ENCODE measurements around the gene DIP2A. TPM values are rescaled to one million over a fixed set of nuclear protein-coding genes. Genes with fewer than 3 reads are reported as not detected.

Gene DIP2A
- polyA plus RNA-seq, 1 donor (not counting 4 experiments of a cell fraction or from before 2014, with no cell fraction given) = 41.6 TPM

GRCh38 chr21:46605767-46606426, 147.2 kb downstream of the DIP2A start:
- Histone ChIP-seq H3K9ac (ENCODE audit: control insufficient read depth, extremely low read depth, insufficient read depth, low read length) (no peak overlapping the region), H3K27ac (ENCODE audit: control insufficient read depth, insufficient read depth, low read length) (no peak overlapping the region), H4K20me1 (ENCODE audit: control insufficient read depth, extremely low read depth, insufficient read depth, low read length) (no peaks in the 10 kb centered on the region), H3K27me3 (ENCODE audit: control insufficient read depth, extremely low read depth, insufficient read depth, low read length) (peaks cover 23% of the 10 kb centered on the region), H2AFZ (ENCODE audit: control insufficient read depth, low read length) (no peak overlapping the region), H3K36me3 (ENCODE audit: control insufficient read depth in 2 of 2, extremely low read depth in 1 of 2, insufficient read depth in 2 of 2, low read length in 2 of 2) (no peaks in the 10 kb centered on the region), H3K4me1 (ENCODE audit: control insufficient read depth, extremely low read depth, insufficient read depth, low read length) (no peaks in the 10 kb centered on the region), H3K79me2 (ENCODE audit: control insufficient read depth, insufficient read depth, low read length) (no peaks in the 10 kb centered on the region), H3K4me2 (ENCODE audit: control insufficient read depth, extremely low read depth, insufficient read depth, low read depth, low read length) (no peak overlapping the region), H3K4me3 (ENCODE audit: control insufficient read depth in 2 of 3, extremely low read depth in 1 of 3, insufficient read depth in 2 of 3, low read depth in 1 of 3, low read length in 3 of 3) (no peak overlapping the region), H3K9me1 (ENCODE audit: control insufficient read depth, extremely low read depth, insufficient read depth, low read length) (no peaks in the 10 kb centered on the region), H3K9me3 (ENCODE audit: control insufficient read depth, low read depth, low read length) (no peaks in the 10 kb centered on the region)
- DNase-seq (ENCODE audit: low read depth, low spot score) (no peak), FAIRE-seq (no peak)
- dilution Hi-C loops (cut with MboI; ENCODE audit: extremely low pct_ligation_motif_present, low sequenced_read_pairs) = no loop called here
- TF ChIP-seq EZH2 (IDR thresholded peaks at IDR 0.05; ENCODE audit: low read length) (no peak), CTCF (optimal IDR thresholded peaks at IDR 0.05 in 1 of 3, IDR thresholded peaks at IDR 0.05 in 1 of 3, conservative IDR thresholded peaks at IDR 0.05 in 1 of 3; ENCODE audit: extremely low read depth in 1 of 3, insufficient read depth in 2 of 3, low read length in 3 of 3) (no peak)

- H3K4me1 ChIP-seq (ENCODE audit: control insufficient read depth, extremely low read depth, insufficient read depth, low read length) = no peaks in the 10 kb centered on the region
- dilution Hi-C loops (cut with MboI; ENCODE audit: extremely low pct_ligation_motif_present, low sequenced_read_pairs) = no loop called here
- FAIRE-seq = no peak
- no peak overlapping the region for H3K27ac ChIP-seq (ENCODE audit: control insufficient read depth, insufficient read depth, low read length)
- H3K9me1 ChIP-seq (ENCODE audit: control insufficient read depth, extremely low read depth, insufficient read depth, low read length) = no peaks in the 10 kb centered on the region
- no peak for DNase-seq (ENCODE audit: low read depth, low spot score)
- no peak for TF ChIP-seq CTCF (optimal IDR thresholded peaks at IDR 0.05 in 1 of 3, IDR thresholded peaks at IDR 0.05 in 1 of 3, conservative IDR thresholded peaks at IDR 0.05 in 1 of 3; ENCODE audit: extremely low read depth in 1 of 3, insufficient read depth in 2 of 3, low read length in 3 of 3)
- TF ChIP-seq EZH2 (IDR thresholded peaks at IDR 0.05; ENCODE audit: low read length) = no peak
- no peaks in the 10 kb centered on the region for H4K20me1 ChIP-seq (ENCODE audit: control insufficient read depth, extremely low read depth, insufficient read depth, low read length)
- H3K27me3 ChIP-seq (ENCODE audit: control insufficient read depth, extremely low read depth, insufficient read depth, low read length) = peaks cover 23% of the 10 kb centered on the region
- no peaks in the 10 kb centered on the region for H3K36me3 ChIP-seq (ENCODE audit: control insufficient read depth in 2 of 2, extremely low read depth in 1 of 2, insufficient read depth in 2 of 2, low read length in 2 of 2)
- H3K9ac ChIP-seq (ENCODE audit: control insufficient read depth, extremely low read depth, insufficient read depth, low read length) = no peak overlapping the region
- H2AFZ ChIP-seq (ENCODE audit: control insufficient read depth, low read length) = no peak overlapping the region
- H3K79me2 ChIP-seq (ENCODE audit: control insufficient read depth, insufficient read depth, low read length) = no peaks in the 10 kb centered on the region
- no peak overlapping the region for H3K4me2 ChIP-seq (ENCODE audit: control insufficient read depth, extremely low read depth, insufficient read depth, low read depth, low read length)
- no peaks in the 10 kb centered on the region for H3K9me3 ChIP-seq (ENCODE audit: control insufficient read depth, low read depth, low read length)
- H3K4me3 ChIP-seq (ENCODE audit: control insufficient read depth in 2 of 3, extremely low read depth in 1 of 3, insufficient read depth in 2 of 3, low read depth in 1 of 3, low read length in 3 of 3) = no peak overlapping the region
These were observed 147.7 kb downstream of the DIP2A start for GRCh38 chr21:46606427-46606813.

Data from keratinocyte (primary cell).